Measurements from ENCODE around the gene LDB2.

GRCh38 chr4:16864199-16864598, 34.2 kb downstream of the LDB2 start:
- TF ChIP-seq CTCF (conservative IDR thresholded peaks at IDR 0.05; ENCODE audit: low read length) (no peak), EZH2phosphoT487 (IDR thresholded peaks at IDR 0.05; ENCODE audit: borderline replicate concordance) (no peak)

Measured in Loucy (cell line).